DND-41 (cell line): ENCODE measurements around the gene SHH.

Experiments used
- ATAC-seq: fragments of 200-7000 bp; cut with Tn5 transposase; 3 replicates; pipeline ENCODE4 v1.9.1; 2021; ENCODE audit warnings: low read depth; ENCODE audit not compliant: insufficient read depth
- DNase-seq: peaks from one replicate; pipeline ENCODE4 v3.0.0-alpha.2; 2020
- H2AFZ ChIP-seq: 2 replicates; pipeline ENCODE4 v1.6.0; 2012; ENCODE audit warnings: low read depth, low read length
- H3K27ac ChIP-seq: 2 replicates; pipeline ENCODE4 v1.5.1; 2012; ENCODE audit warnings: low read length, inconsistent platforms
- H3K27me3 ChIP-seq: fragments of 200-600 bp; sonication (generic); 2 replicates; pipeline ENCODE4 v1.6.0; 2012; ENCODE audit warnings: low read length, mild to moderate bottlenecking, inconsistent platforms; ENCODE audit not compliant: insufficient read depth, poor library complexity
- H3K36me3 ChIP-seq: 2 replicates; pipeline ENCODE4 v1.5.1; 2012; ENCODE audit warnings: low read length, inconsistent platforms; ENCODE audit not compliant: insufficient read depth
- H3K4me1 ChIP-seq: 2 replicates; pipeline ENCODE4 v1.5.1; 2012; ENCODE audit warnings: mild to moderate bottlenecking, low read length; ENCODE audit not compliant: insufficient read depth
- H3K4me2 ChIP-seq: 2 replicates; pipeline ENCODE4 v1.6.0; 2012; ENCODE audit warnings: mild to moderate bottlenecking, moderate library complexity, low read length, inconsistent platforms; ENCODE audit not compliant: insufficient read depth
- H3K4me3 ChIP-seq, 2 experiments: fragments of 200-600 bp in 1 of 2; shearing (Covaris generic) in 1 of 2; 2 replicates each; pipeline ENCODE4 v1.5.1; 2012 to 2016; ENCODE audit warnings: inconsistent platforms in 2 of 2, low read length in 2 of 2, mild to moderate bottlenecking in 2 of 2, low read depth in 1 of 2, moderate library complexity in 1 of 2
- H3K79me2 ChIP-seq: 2 replicates; pipeline ENCODE4 v1.6.0; 2012; ENCODE audit warnings: low read length, inconsistent platforms; ENCODE audit not compliant: insufficient read depth
- H3K9ac ChIP-seq: 2 replicates; pipeline ENCODE4 v1.6.0; 2012; ENCODE audit warnings: low read depth, mild to moderate bottlenecking, inconsistent platforms, low read length, moderate library complexity
- H3K9me3 ChIP-seq: 2 replicates; pipeline ENCODE4 v1.5.1; 2012; ENCODE audit warnings: low read length, moderate library complexity, mild to moderate bottlenecking, inconsistent platforms; ENCODE audit not compliant: insufficient read depth, severe bottlenecking
- H4K20me1 ChIP-seq: 2 replicates; pipeline ENCODE4 v1.6.0; 2012; ENCODE audit warnings: low read length; ENCODE audit not compliant: insufficient read depth
- CTCF ChIP-seq: IDR thresholded peaks from 2 replicates; pipeline ENCODE4 v1.5.1; 2012; ENCODE audit warnings: borderline replicate concordance, low read length, moderate library complexity, mild to moderate bottlenecking; ENCODE audit not compliant: poor library complexity, severe bottlenecking; ENCODE audit errors: extremely low read depth
- EZH2 ChIP-seq: IDR thresholded peaks from 3 replicates; pipeline ENCODE4 v1.6.1; 2012; ENCODE audit warnings: borderline replicate concordance, low read depth, mild to moderate bottlenecking, moderate library complexity, low read length, inconsistent platforms; ENCODE audit not compliant: severe bottlenecking

The SHH gene

GRCh38 chr7:155766386-155766785, 45.9 kb downstream of the SHH start:
- ATAC-seq: no peak
- Histone ChIP-seq H3K79me2 (peaks cover 73% of the 10 kb centered on the region), H3K27ac (peak overlapping the region; percentile 97), H3K4me3 (no peak overlapping the region), H3K4me2 (no peak overlapping the region), H4K20me1 (peaks cover 26% of the 10 kb centered on the region), H3K9me3 (no peaks in the 10 kb centered on the region), H3K9ac (no peak overlapping the region), H2AFZ (no peak overlapping the region), H3K4me1 (peaks cover 54% of the 10 kb centered on the region), H3K27me3 (no peaks in the 10 kb centered on the region), H3K36me3 (peaks cover 77% of the 10 kb centered on the region)
- TF ChIP-seq EZH2 (no peak), CTCF (no peak)
- no peak for DNase-seq

- peaks cover 74% of the 10 kb centered on the region for H3K36me3 ChIP-seq
- no peaks in the 10 kb centered on the region for H3K27me3 ChIP-seq
- H3K4me3 ChIP-seq: no peak overlapping the region
- H2AFZ ChIP-seq: no peak overlapping the region
- DNase-seq (no peak), ATAC-seq (no peak)
- no peak for TF ChIP-seq EZH2
- no peak for TF ChIP-seq CTCF
- H3K9me3 ChIP-seq: no peaks in the 10 kb centered on the region
- peak overlapping the region; percentile 71 for H3K9ac ChIP-seq
- peaks cover 64% of the 10 kb centered on the region for H3K4me1 ChIP-seq
- peaks cover 26% of the 10 kb centered on the region for H4K20me1 ChIP-seq
- H3K27ac ChIP-seq: peak overlapping the region; percentile 97
- H3K79me2 ChIP-seq: peaks cover 76% of the 10 kb centered on the region
- peak overlapping the region; percentile 66; the same call in 1 of the 2 replicates for H3K4me2 ChIP-seq
Observed at GRCh38 chr7:155765458-155765857, 46.8 kb downstream of the SHH start.

GRCh38 chr7:155764438-155764793, 47.8 kb downstream of the SHH start:
- TF ChIP-seq EZH2 (no peak), CTCF (peak; percentile 51)
- H3K4me3 ChIP-seq: peak overlapping the region in 1 of 2 experiments; percentile 53; a peak in 2 of 4 replicates
- ATAC-seq: peak; percentile 72
- no peaks in the 10 kb centered on the region for H3K27me3 ChIP-seq
- peak overlapping the region; percentile 97 for H3K27ac ChIP-seq
- H3K9me3 ChIP-seq: no peaks in the 10 kb centered on the region
- peaks cover 76% of the 10 kb centered on the region for H3K79me2 ChIP-seq
- H3K36me3 ChIP-seq: peaks cover 73% of the 10 kb centered on the region
- peaks cover 74% of the 10 kb centered on the region for H3K4me1 ChIP-seq
- H2AFZ ChIP-seq: peak overlapping the region; percentile 41; the same call in 1 of the 2 replicates
- H3K4me2 ChIP-seq: peak overlapping the region; percentile 66
- DNase-seq: peak; percentile 84
- peak overlapping the region; percentile 71 for H3K9ac ChIP-seq
- H4K20me1 ChIP-seq: peaks cover 17% of the 10 kb centered on the region
